Testis (tissue), 3 donors: ENCODE measurements around the gene STIM1. TPM values are rescaled to one million over a fixed set of nuclear protein-coding genes. Genes with fewer than 3 reads are reported as not detected.

Source experiments
- DNase-seq: peaks from one replicate; pipeline ENCODE4 v3.0.0-alpha.2; 2019
- H3K27ac ChIP-seq, 2 donors: fragments of 200-600 bp; sonication (generic); one replicate each; pipeline ENCODE4 v1.5.1; 2019
- H3K27me3 ChIP-seq: fragments of 200-600 bp; sonication (generic); one replicate; pipeline ENCODE4 v1.5.1; 2019
- H3K36me3 ChIP-seq: fragments of 200-600 bp; sonication (generic); one replicate; pipeline ENCODE4 v1.5.1; 2017; ENCODE audit warnings: low read depth; ENCODE audit errors: missing control alignments
- H3K4me1 ChIP-seq: fragments of 200-600 bp; sonication (generic); one replicate; pipeline ENCODE4 v1.5.1; 2019
- H3K4me3 ChIP-seq, 2 donors: fragments of 200-600 bp; sonication (generic); one replicate each; pipeline ENCODE4 v1.5.1; 2017 to 2019
- H3K9me3 ChIP-seq: fragments of 200-600 bp; sonication (generic); one replicate; pipeline ENCODE4 v1.5.1; 2017
- POLR2A ChIP-seq: fragments of 450-650 bp; IDR thresholded peaks from one replicate; pipeline ENCODE4 v1.6.1; 2017; ENCODE audit warnings: antibody characterized with exemption, mild to moderate bottlenecking, moderate library complexity
- WGBS, 2 donors: methylation state at CpG; one replicate each; pipeline ENCODE4 v1.1.5; 2018; 5-methylcytosine and 5-hydroxymethylcytosine counted together
- intact Hi-C: fragments of 100-400 bp; cut with DNase I; formaldehyde crosslinking; loops from one replicate; pipeline ENCODE4 v1.15.1; 2023; ENCODE audit warnings: low total_unique reads
- polyA plus RNA-seq: library from polyadenylated mRNA; stranded (reverse); fragments of 350-450 nt; fragmentation: Illumina TruSeq; extraction: RNeasy Lipid Tissue Mini Kit (QIAGEN cat#74804); gene quantifications from one replicate; pipeline ENCODE4 v1.2.3, GENCODE V29; 2014; ENCODE audit warnings: low read depth, low replicate concordance; ENCODE audit not compliant: insufficient read depth
- total RNA-seq, 2 donors: library from RNA; depleted of rRNA; stranded (reverse); fragments of >200 nt; gene quantifications; one replicate each; pipeline ENCODE4 v1.2.3, GENCODE V29; 2016
- TF ChIP-seq, protein P1 (sequence below), 3 experiments: fragments of 450-650 bp in 2 of 3; fragments of 200-600 bp in 1 of 3; sonication (generic) in 1 of 3; IDR thresholded peaks; one replicate each; pipeline ENCODE4 v1.5.1; 2016 to 2019; ENCODE audit warnings: antibody characterized with exemption in 3 of 3, mild to moderate bottlenecking in 2 of 3, moderate library complexity in 1 of 3

Gene STIM1
- total and polyA plus RNA-seq, 3 donors from 2014 or later, result 78.2 to 95.5 (median 87.1) TPM

DNA sequence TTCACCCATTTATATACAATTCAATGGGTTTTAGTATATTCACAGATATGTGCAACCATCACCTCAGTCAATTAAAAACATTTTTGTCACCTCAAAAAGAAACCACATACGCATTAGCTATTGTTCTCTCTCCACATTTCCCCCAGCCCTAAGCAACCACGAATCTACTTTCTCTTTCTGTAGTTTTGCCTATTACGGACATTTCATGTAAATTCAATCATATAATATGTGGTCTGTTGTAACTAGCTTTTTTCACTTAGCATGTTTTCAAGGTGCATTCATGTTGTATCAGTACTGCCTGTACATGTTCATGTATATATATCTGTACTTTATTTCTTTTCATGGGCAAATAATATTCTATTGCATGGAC, 134.4 kb downstream of the STIM1 start:
- Histone ChIP-seq H3K4me1 (no peaks in the 10 kb centered on the region), H3K4me3 (no peak overlapping the region), H3K9me3 (no peaks in the 10 kb centered on the region), H3K27ac (no peak overlapping the region), H3K36me3 (no peaks in the 10 kb centered on the region), H3K27me3 (no peaks in the 10 kb centered on the region)
- no peak for DNase-seq
- intact Hi-C loops, result no loop called here
- TF ChIP-seq, protein P1, sequence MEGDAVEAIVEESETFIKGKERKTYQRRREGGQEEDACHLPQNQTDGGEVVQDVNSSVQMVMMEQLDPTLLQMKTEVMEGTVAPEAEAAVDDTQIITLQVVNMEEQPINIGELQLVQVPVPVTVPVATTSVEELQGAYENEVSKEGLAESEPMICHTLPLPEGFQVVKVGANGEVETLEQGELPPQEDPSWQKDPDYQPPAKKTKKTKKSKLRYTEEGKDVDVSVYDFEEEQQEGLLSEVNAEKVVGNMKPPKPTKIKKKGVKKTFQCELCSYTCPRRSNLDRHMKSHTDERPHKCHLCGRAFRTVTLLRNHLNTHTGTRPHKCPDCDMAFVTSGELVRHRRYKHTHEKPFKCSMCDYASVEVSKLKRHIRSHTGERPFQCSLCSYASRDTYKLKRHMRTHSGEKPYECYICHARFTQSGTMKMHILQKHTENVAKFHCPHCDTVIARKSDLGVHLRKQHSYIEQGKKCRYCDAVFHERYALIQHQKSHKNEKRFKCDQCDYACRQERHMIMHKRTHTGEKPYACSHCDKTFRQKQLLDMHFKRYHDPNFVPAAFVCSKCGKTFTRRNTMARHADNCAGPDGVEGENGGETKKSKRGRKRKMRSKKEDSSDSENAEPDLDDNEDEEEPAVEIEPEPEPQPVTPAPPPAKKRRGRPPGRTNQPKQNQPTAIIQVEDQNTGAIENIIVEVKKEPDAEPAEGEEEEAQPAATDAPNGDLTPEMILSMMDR (IDR thresholded peaks at IDR 0.05), result no peak
- no peak for TF ChIP-seq POLR2A
- WGBS, 2 donors, result 77 to 80% methylated on average over 3 of the region's 3 CpGs

DNA sequence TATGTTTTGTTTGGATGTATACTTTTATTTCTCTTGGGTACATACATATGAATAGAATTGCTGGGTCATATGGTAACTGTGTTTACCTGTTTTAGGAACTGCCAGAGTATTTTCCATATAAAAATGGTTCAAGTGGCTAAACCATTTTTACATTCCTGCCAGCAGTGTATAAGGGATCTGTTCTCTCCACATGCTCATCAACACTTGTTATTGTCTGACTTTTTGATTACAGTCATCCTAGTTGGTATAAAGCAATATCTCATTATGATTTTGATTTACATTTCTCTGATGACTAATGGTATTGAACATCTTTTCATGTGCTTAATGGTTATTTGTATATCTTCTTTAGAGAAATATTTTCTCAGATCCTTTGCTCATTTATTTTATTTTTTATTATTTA, 134.9 kb downstream of the STIM1 start:
- no peak for DNase-seq
- H3K27me3 ChIP-seq, result no peaks in the 10 kb centered on the region
- H3K36me3 ChIP-seq, result no peaks in the 10 kb centered on the region
- no peak for TF ChIP-seq POLR2A
- TF ChIP-seq, protein P1 (IDR thresholded peaks at IDR 0.05), result no peak
- H3K4me3 ChIP-seq, result no peak overlapping the region
- no peaks in the 10 kb centered on the region for H3K9me3 ChIP-seq
- H3K27ac ChIP-seq, result no peak overlapping the region
- no peaks in the 10 kb centered on the region for H3K4me1 ChIP-seq
- intact Hi-C loops, result no loop called here

DNA sequence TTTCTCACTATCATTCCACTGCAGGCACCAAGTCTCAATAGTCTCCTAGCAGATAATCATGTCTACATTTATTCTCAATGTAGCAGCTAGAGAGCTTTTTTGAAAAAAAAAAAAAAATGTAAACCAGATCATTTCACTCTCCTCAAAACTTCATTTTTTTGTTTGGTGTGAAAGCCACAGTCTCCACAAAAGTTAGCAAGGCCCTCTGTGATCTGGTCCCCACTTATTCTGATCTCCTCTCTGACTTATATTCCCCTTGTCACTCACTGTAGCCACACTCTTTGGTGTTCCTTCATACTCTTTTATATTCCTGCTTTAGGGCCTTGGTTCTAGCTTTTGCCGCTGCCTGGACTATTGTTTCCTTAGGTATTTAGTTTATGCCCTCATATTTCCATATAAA, 137.5 kb downstream of the STIM1 start:
- Histone ChIP-seq H3K27me3 (no peaks in the 10 kb centered on the region), H3K4me1 (no peaks in the 10 kb centered on the region), H3K36me3 (no peaks in the 10 kb centered on the region), H3K4me3 (no peak overlapping the region), H3K9me3 (no peaks in the 10 kb centered on the region), H3K27ac (no peak overlapping the region)
- WGBS, 2 donors, result 96 to 97% methylated on average over 1 of the region's 1 CpG
- no peak for DNase-seq
- intact Hi-C loops, result no loop called here
- TF ChIP-seq POLR2A, result no peak
- TF ChIP-seq, protein P1 (IDR thresholded peaks at IDR 0.05), result no peak

DNA sequence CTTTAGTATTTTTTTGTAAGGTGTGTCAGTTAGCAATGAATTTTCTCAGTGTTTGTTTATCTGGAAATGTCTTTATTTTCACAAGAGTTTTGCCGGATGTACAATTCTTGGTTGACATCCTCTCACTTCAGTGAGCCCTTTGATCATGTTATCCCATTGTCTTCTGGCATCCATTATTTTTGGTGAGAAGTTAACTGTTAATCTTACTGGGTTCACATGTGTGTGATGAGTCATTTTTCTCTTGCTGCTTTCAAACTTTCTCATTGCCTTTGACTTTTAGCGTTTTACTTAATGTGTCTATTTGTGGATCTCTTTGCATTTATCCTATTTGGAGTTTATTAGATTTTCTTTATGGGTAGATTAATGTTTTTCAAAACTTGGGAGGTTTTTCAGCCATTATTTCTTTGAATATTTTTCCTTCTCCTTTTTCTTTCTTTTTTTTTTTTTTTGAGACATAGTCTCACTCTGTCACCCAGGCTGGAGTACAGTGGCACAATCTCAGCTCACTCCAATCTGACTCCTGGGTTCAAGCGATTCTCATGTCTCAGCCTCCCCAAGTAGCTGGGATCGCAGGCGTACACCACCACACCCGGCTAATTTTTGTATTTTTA, 138.7 kb downstream of the STIM1 start:
- Histone ChIP-seq H3K27me3 (no peaks in the 10 kb centered on the region), H3K4me1 (no peaks in the 10 kb centered on the region), H3K4me3 (no peak overlapping the region), H3K9me3 (no peaks in the 10 kb centered on the region), H3K36me3 (no peaks in the 10 kb centered on the region), H3K27ac (no peak overlapping the region)
- 85 to 96% methylated on average over 6 of the region's 6 CpGs for WGBS, 2 donors
- no peak for DNase-seq
- TF ChIP-seq, protein P1 (IDR thresholded peaks at IDR 0.05), result no peak
- TF ChIP-seq POLR2A, result no peak
- intact Hi-C loops, result no loop called here

DNA sequence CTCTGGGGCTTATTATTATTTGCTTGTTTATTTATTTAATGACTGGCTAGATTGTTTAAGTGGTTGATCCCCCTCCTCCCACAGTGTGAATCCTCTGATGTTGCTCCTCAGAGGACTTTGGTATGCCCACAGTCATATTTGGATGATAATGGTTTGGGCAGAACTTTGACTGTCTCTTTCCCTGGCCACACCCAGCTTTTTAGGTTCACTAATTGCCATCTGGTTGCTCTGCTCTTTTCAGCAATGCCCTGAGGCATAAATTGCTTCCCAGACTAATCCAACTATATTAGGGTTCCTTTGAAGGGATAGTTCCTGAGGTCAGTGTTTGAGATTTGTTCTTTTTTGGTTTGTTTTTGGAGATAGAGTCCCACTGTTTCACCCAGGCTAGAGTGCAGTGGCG, 139.8 kb downstream of the STIM1 start:
- DNase-seq, result no peak
- no peaks in the 10 kb centered on the region for H3K27me3 ChIP-seq
- intact Hi-C loops, result no loop called here
- H3K4me3 ChIP-seq, result no peak overlapping the region
- no peaks in the 10 kb centered on the region for H3K4me1 ChIP-seq
- no peaks in the 10 kb centered on the region for H3K9me3 ChIP-seq
- 69 to 93% methylated on average over 1 of the region's 1 CpG for WGBS, 2 donors
- TF ChIP-seq POLR2A, result no peak
- TF ChIP-seq, protein P1 (IDR thresholded peaks at IDR 0.05), result no peak
- H3K27ac ChIP-seq, result no peak overlapping the region
- no peaks in the 10 kb centered on the region for H3K36me3 ChIP-seq
